Measurements from ENCODE around the gene TMEM63A.

TMEM63A gene

GRCh38 chr1:225828706-225829345 is 53.4 kb downstream of the TMEM63A start:
- no peak for DNase-seq (ENCODE audit: extremely low spot score)
- CTCF ChIA-PET: no interaction called here
- POLR2A ChIA-PET: no interaction called here
- no peak for TF ChIP-seq ELF4 (IDR thresholded peaks at IDR 0.05)
- no peak for TF ChIP-seq L3MBTL2 (conservative IDR thresholded peaks at IDR 0.05)
- TF ChIP-seq PKNOX1 (IDR thresholded peaks at IDR 0.05): no peak
- no peak for TF ChIP-seq FOXK2 (IDR thresholded peaks at IDR 0.05)
- no peak for TF ChIP-seq SUZ12 (IDR thresholded peaks at IDR 0.05)
- TF ChIP-seq NFRKB (IDR thresholded peaks at IDR 0.05): no peak
- TF ChIP-seq HDGF (IDR thresholded peaks at IDR 0.05; ENCODE audit: borderline replicate concordance): no peak
- TF ChIP-seq LEF1 (IDR thresholded peaks at IDR 0.05; ENCODE audit: borderline replicate concordance): no peak
- no peak for TF ChIP-seq BHLHE40 (IDR thresholded peaks at IDR 0.05; ENCODE audit: borderline replicate concordance)
- TF ChIP-seq FOXM1 (IDR thresholded peaks at IDR 0.05; ENCODE audit: borderline replicate concordance): no peak

GRCh38 chr1:225827076-225827475 is 55.1 kb downstream of the TMEM63A start:
- ChIA-PET CTCF (interaction anchor here (1.3 to 2.7 kb wide), 2 partner anchors 17 to 353 kb away, joined by 3 to 6 read pairs; partner anchors contain the start of gene EPHX1), POLR2A (interaction anchor here (0.6 kb wide), 1 partner anchor 14 kb away, joined by 3 read pairs; no protein-coding TSS in a partner anchor)
- TF ChIP-seq HDGF (IDR thresholded peaks at IDR 0.05; ENCODE audit: borderline replicate concordance): no peak
- TF ChIP-seq FOXA1 (IDR thresholded peaks at IDR 0.05): no peak
- TF ChIP-seq ZNF384 (IDR thresholded peaks at IDR 0.05): no peak
- no peak for TF ChIP-seq FOXK2 (IDR thresholded peaks at IDR 0.05)
- TF ChIP-seq CTBP1 (IDR thresholded peaks at IDR 0.05; ENCODE audit: borderline replicate concordance): no peak
- TF ChIP-seq PKNOX1 (IDR thresholded peaks at IDR 0.05): no peak
- no peak for TF ChIP-seq L3MBTL2 (conservative IDR thresholded peaks at IDR 0.05)
- TF ChIP-seq NFRKB (IDR thresholded peaks at IDR 0.05): no peak
- TF ChIP-seq SUZ12 (IDR thresholded peaks at IDR 0.05): no peak
- TF ChIP-seq ARNT (IDR thresholded peaks at IDR 0.05): no peak
- no peak for TF ChIP-seq ELF4 (IDR thresholded peaks at IDR 0.05)
- DNase-seq (ENCODE audit: extremely low spot score): no peak

- ChIA-PET CTCF (interaction anchor here (0.8 to 2.7 kb wide), 3 partner anchors 13 to 351 kb away, joined by 3 to 6 read pairs (median 6); no protein-coding TSS in a partner anchor), POLR2A (interaction anchor here (1.0 to 1.4 kb wide), 3 partner anchors 12 to 48 kb away, joined by 3 to 9 read pairs (median 5); partner anchors contain the start of gene SRP9)
- no peak for DNase-seq (ENCODE audit: extremely low spot score)
- no peak for TF ChIP-seq ZNF384 (IDR thresholded peaks at IDR 0.05)
- no peak for TF ChIP-seq BHLHE40 (IDR thresholded peaks at IDR 0.05; ENCODE audit: borderline replicate concordance)
- no peak for TF ChIP-seq SP1 (IDR thresholded peaks at IDR 0.05)
- no peak for TF ChIP-seq NFRKB (IDR thresholded peaks at IDR 0.05)
- TF ChIP-seq PKNOX1 (IDR thresholded peaks at IDR 0.05): no peak
- no peak for TF ChIP-seq CTBP1 (IDR thresholded peaks at IDR 0.05; ENCODE audit: borderline replicate concordance)
- TF ChIP-seq HDGF (IDR thresholded peaks at IDR 0.05; ENCODE audit: borderline replicate concordance): no peak
- no peak for TF ChIP-seq FOXA1 (IDR thresholded peaks at IDR 0.05)
- no peak for TF ChIP-seq LEF1 (IDR thresholded peaks at IDR 0.05; ENCODE audit: borderline replicate concordance)
- no peak for TF ChIP-seq SUZ12 (IDR thresholded peaks at IDR 0.05)
- TF ChIP-seq TARDBP (IDR thresholded peaks at IDR 0.05): no peak
- TF ChIP-seq ARNT (IDR thresholded peaks at IDR 0.05): no peak
- TF ChIP-seq FOXM1 (IDR thresholded peaks at IDR 0.05; ENCODE audit: borderline replicate concordance): no peak
- no peak for TF ChIP-seq ELF4 (IDR thresholded peaks at IDR 0.05)
- TF ChIP-seq L3MBTL2 (conservative IDR thresholded peaks at IDR 0.05): no peak
- no peak for TF ChIP-seq FOXK2 (IDR thresholded peaks at IDR 0.05)
Observed at GRCh38 chr1:225825607-225826007, 56.6 kb downstream of the TMEM63A start.

GRCh38 chr1:225825078-225825477 is 57.1 kb downstream of the TMEM63A start:
- ChIA-PET CTCF (interaction anchor here (0.8 to 2.7 kb wide), 3 partner anchors 13 to 351 kb away, joined by 3 to 6 read pairs (median 6); no protein-coding TSS in a partner anchor), POLR2A (interaction anchor here (1.0 to 1.4 kb wide), 3 partner anchors 12 to 47 kb away, joined by 3 to 9 read pairs (median 5); partner anchors contain the start of gene SRP9)
- no peak for DNase-seq (ENCODE audit: extremely low spot score)

More at GRCh38 chr1:225825078-225825477, 57.1 kb downstream of the TMEM63A start:
- no peak for TF ChIP-seq NFRKB (IDR thresholded peaks at IDR 0.05)
- no peak for TF ChIP-seq HDGF (IDR thresholded peaks at IDR 0.05; ENCODE audit: borderline replicate concordance)
- no peak for TF ChIP-seq FOXK2 (IDR thresholded peaks at IDR 0.05)
- no peak for TF ChIP-seq L3MBTL2 (conservative IDR thresholded peaks at IDR 0.05)
- TF ChIP-seq SUZ12 (IDR thresholded peaks at IDR 0.05): no peak
- TF ChIP-seq ELF4 (IDR thresholded peaks at IDR 0.05): no peak
- TF ChIP-seq CTBP1 (IDR thresholded peaks at IDR 0.05; ENCODE audit: borderline replicate concordance): no peak
- TF ChIP-seq FOXM1 (IDR thresholded peaks at IDR 0.05; ENCODE audit: borderline replicate concordance): no peak
- TF ChIP-seq FOXA1 (IDR thresholded peaks at IDR 0.05): no peak
- no peak for TF ChIP-seq ARNT (IDR thresholded peaks at IDR 0.05)
- no peak for TF ChIP-seq ZNF384 (IDR thresholded peaks at IDR 0.05)
- no peak for TF ChIP-seq TARDBP (IDR thresholded peaks at IDR 0.05)
- TF ChIP-seq SP1 (IDR thresholded peaks at IDR 0.05): no peak
- no peak for TF ChIP-seq BHLHE40 (IDR thresholded peaks at IDR 0.05; ENCODE audit: borderline replicate concordance)
- TF ChIP-seq LEF1 (IDR thresholded peaks at IDR 0.05; ENCODE audit: borderline replicate concordance): no peak
- no peak for TF ChIP-seq PKNOX1 (IDR thresholded peaks at IDR 0.05)

Data from HEK293T (cell line).